ENCODE results near the gene RIPPLY3. TPM values are rescaled to one million over a fixed set of nuclear protein-coding genes. Genes with fewer than 3 reads are reported as not detected.
A peak's percentile ranks its signal among the peaks of the same experiment; 100 is the strongest.

Gene RIPPLY3
- total RNA-seq, 2 donors from 2014 or later = 0.21 TPM; not detected in 1

DNA sequence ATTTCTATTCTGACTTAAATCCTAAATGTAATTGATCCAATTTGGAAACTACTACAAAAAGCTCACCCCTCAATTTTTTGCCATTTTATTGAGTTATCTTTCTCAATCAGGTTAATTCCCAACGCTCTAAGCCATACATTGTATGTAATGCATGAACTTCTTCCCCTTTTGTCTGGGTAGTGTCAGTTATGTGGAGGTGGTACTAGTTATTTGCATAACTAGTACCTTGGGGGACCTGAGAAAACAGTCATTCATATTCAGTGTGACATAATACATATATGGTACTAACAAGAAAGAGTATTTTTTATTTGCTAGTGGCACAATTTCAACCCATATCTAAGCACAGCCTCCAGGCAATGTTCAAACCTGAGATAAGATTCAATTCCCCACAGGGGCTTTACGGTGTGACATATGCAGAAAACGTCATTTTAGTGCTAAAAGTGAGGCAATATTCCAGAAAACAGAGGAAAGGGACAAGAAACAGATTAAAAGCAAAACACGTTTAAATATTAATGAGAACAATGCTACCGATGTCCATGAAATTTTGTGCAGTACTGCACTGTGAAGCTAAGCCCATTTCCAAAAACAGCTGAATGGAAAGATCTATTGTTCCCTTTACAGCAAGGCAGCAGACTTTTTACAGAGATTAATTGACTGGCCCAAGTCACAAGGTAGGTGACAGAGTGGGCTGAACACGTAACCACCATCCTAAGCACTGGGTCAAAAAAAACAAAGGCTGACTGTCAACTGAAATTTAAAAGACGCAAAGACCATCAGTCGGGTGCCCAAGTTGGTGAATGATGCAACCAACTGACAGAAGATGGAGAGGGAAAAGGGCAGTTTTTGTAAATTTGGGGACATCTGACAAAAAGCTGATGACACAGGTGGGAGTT lies 41.4 kb upstream of the RIPPLY3 start:
- DNase-seq = no peak
- no peak overlapping the region for H3K27ac ChIP-seq

DNA sequence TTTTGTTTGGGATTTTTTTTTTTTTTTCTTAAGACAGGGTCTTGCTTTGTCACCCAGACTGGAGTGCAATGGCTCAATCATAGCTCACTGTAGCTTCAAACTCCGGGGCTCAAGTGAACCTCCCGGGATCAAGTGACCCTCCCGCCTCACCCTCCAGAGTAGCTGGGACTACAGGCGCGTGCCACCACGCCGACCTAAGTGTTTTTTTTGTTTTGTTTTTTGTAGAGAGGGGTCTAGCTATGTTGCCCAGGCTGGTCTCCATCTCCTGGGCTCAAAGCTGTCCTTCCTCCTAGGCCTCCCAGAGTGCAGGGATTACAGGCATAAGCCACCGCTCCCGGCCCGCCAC lies 40.8 kb upstream of the RIPPLY3 start:
- intact Hi-C loops (cut with DNase I) = no loop called here
- TF ChIP-seq, protein P1, sequence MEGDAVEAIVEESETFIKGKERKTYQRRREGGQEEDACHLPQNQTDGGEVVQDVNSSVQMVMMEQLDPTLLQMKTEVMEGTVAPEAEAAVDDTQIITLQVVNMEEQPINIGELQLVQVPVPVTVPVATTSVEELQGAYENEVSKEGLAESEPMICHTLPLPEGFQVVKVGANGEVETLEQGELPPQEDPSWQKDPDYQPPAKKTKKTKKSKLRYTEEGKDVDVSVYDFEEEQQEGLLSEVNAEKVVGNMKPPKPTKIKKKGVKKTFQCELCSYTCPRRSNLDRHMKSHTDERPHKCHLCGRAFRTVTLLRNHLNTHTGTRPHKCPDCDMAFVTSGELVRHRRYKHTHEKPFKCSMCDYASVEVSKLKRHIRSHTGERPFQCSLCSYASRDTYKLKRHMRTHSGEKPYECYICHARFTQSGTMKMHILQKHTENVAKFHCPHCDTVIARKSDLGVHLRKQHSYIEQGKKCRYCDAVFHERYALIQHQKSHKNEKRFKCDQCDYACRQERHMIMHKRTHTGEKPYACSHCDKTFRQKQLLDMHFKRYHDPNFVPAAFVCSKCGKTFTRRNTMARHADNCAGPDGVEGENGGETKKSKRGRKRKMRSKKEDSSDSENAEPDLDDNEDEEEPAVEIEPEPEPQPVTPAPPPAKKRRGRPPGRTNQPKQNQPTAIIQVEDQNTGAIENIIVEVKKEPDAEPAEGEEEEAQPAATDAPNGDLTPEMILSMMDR (IDR thresholded peaks at IDR 0.05) = no peak
- Histone ChIP-seq H3K27ac (peak overlapping the region; percentile 79), H3K9me3 (no peaks in the 10 kb centered on the region), H3K4me3 (peak overlapping the region; percentile 86), H3K36me3 (no peaks in the 10 kb centered on the region), H3K27me3 (no peaks in the 10 kb centered on the region), H3K9ac (ENCODE audit: low read depth in 2 of 2, low read length in 2 of 2) (peak overlapping the region; percentile 70 to 82), H3K4me1 (no peaks in the 10 kb centered on the region)
- DNase-seq = no peak

More for the DNA sequence above, 41.4 kb upstream of the RIPPLY3 start:
- TF ChIP-seq, protein P1 (IDR thresholded peaks at IDR 0.05) = no peak
- H3K4me3 ChIP-seq = peak overlapping the region; percentile 86
- no peaks in the 10 kb centered on the region for H3K27me3 ChIP-seq
- H3K36me3 ChIP-seq = no peaks in the 10 kb centered on the region
- H3K9ac ChIP-seq (ENCODE audit: low read depth in 2 of 2, low read length in 2 of 2) = peak overlapping the region in 1 of 2 donors; percentile 70
- intact Hi-C loops (cut with DNase I) = no loop called here
- no peaks in the 10 kb centered on the region for H3K9me3 ChIP-seq
- no peaks in the 10 kb centered on the region for H3K4me1 ChIP-seq

DNA sequence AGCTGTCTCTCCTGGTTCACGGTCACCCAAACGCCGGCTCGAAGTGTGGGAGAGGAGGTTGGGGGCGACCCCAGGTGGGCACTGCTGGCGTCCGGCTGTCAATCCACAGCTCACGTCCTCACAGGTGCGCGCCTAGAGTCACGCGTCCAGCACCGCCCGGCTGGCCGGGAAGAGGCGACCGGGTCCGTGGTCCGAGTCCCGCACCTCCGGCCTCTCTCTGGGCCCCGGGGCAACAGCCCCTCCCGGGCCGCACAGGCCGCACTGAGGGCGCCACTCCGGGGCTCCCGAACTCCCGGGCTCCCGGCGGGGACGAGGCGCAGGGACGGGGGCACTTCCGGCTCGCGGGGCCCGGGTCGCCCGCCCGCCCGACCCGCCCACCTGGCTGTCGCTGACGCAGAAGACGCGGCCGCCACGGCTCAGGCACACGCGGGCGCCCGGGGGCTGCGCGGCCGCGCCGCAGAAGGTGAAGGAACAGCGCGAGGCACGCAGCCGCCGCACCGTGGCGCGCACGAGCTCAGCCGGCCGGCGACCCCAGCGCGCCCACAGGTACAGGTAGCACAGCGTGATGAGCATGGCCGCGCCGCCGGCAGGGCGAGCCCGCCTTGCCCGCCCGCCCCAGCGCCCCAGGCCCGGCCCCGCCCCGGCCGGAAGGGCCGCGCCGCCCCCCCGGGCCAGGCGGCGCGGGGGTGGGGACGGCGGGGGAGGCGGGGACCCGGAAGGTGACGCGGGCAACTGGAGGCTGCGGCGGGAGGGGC lies 40.3 kb upstream of the RIPPLY3 start, which contains the start of gene HLCS:
HLCS (minus strand) TSS at position 604 of the 755 bp plus-strand sequence; CDS start at position 573, 31 bp downstream.
- Histone ChIP-seq H3K9me3 (no peaks in the 10 kb centered on the region), H3K36me3 (no peaks in the 10 kb centered on the region), H3K27ac (peak within 1 kb of the TSS; percentile 79), H3K27me3 (no peaks in the 10 kb centered on the region), H3K4me1 (no peaks in the 10 kb centered on the region), H3K9ac (ENCODE audit: low read depth in 2 of 2, low read length in 2 of 2) (peak within 1 kb of the TSS; percentile 70 to 82), H3K4me3 (peak within 1 kb of the TSS; percentile 86)
- intact Hi-C loops (cut with DNase I) = no loop called here
- peak; percentile 71 for DNase-seq
- TF ChIP-seq, protein P1 (IDR thresholded peaks at IDR 0.05) = no peak

DNA sequence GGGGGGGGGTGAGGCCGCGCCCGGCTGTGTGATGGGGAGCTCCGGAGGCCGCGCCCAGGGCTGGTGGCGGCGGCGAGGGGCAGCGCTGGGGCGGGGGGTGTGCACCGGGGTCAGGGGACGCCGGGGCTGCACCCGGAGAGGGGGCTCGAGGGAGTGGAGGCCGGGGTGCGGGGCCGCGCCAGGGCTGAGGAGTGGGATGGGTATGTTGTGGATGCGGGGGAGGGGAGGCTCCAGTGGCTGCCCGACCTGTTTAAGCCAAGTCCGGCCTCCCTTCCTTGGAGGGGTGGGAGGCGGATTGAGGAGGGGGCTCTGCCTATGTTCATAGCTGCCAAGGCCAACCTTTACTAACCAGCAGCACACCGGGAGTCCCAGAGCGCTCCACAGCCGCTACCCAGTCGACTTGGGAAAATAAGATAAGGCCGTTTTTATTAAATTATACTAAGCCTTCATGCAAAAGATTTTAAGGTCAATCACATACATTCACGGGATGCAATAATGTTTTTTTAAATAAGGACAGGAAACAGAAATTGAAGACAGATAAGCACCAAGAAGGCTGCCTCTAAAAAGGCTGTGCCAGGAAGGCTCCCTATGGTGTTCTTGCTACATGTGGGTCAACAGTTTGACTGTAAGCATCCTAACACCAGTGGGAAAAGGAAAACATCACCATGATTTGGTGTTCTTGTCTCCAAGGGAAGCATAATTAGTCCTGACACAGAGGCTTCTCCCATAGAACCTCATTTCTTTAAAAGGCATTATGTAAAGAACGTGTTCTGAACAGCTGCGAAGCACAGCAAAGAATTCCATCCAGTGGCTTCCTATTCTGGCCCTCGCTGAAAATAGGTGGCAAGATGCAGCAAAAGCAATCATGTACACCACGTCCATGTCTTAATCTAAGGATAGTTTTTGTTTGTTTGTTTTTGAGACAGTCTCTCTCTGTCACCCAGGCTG lies 39.4 kb upstream of the RIPPLY3 start:
- H3K27ac ChIP-seq = peak overlapping the region; percentile 79
- H3K4me3 ChIP-seq = peak overlapping the region; percentile 46
- no peaks in the 10 kb centered on the region for H3K4me1 ChIP-seq
- TF ChIP-seq, protein P1 (IDR thresholded peaks at IDR 0.05) = no peak
- H3K27me3 ChIP-seq = no peaks in the 10 kb centered on the region
- intact Hi-C loops (cut with DNase I) = no loop called here
- peak overlapping the region; percentile 55 to 72 for H3K9ac ChIP-seq (ENCODE audit: low read depth in 2 of 2, low read length in 2 of 2)
- no peak for DNase-seq
- H3K9me3 ChIP-seq = no peaks in the 10 kb centered on the region
- H3K36me3 ChIP-seq = no peaks in the 10 kb centered on the region

DNA sequence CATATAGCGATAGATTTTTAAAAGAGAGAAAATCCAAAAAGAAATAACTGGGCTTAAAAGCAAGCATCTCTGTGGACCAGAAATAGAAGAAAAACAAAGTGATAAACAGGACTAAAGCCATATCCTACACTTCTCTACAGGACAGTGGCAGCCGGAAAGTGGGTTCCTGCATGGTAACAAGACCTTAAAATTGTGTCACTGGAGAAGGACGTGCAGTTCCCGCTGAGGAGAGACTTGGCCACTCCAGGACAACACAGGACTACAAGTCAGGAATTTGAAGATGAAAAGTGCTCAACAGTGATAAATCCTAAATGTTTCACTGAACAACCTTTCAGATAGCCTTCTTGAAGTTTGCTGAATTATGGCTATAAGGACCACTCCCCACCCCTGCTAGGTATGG lies 38.1 kb upstream of the RIPPLY3 start:
- DNase-seq = no peak
- no peaks in the 10 kb centered on the region for H3K36me3 ChIP-seq
- H3K4me1 ChIP-seq = no peaks in the 10 kb centered on the region
- H3K9ac ChIP-seq (ENCODE audit: low read depth in 2 of 2, low read length in 2 of 2) = no peak overlapping the region
- H3K27me3 ChIP-seq = no peaks in the 10 kb centered on the region
- H3K4me3 ChIP-seq = no peak overlapping the region
- no peak overlapping the region for H3K27ac ChIP-seq
- H3K9me3 ChIP-seq = no peaks in the 10 kb centered on the region
- intact Hi-C loops (cut with DNase I) = no loop called here
- TF ChIP-seq, protein P1 (IDR thresholded peaks at IDR 0.05) = no peak
